BLaER1 treated with 17β-estradiol and CSF1 and Interleukin-3, amounts not matched to agents 10 nM and 100 nM (cell line): ENCODE results near the gene METAP1D.
"Not testable (repeated sequence)": the region's sequence is repeated elsewhere in the genome, so short reads cannot be mapped to it uniquely, and the experiment has no call there.

ENCODE experiments used
- H3K27ac ChIP-seq, 11 experiments: shearing (Covaris generic); formaldehyde crosslinking; 2 replicates each; pipeline ENCODE4 v1.8.1; 2022
- H3K27me3 ChIP-seq, 11 experiments: shearing (Covaris generic); formaldehyde crosslinking; 2 replicates each; pipeline ENCODE4 v1.8.1; 2022
- H3K36me3 ChIP-seq, 11 experiments: shearing (Covaris generic); formaldehyde crosslinking; 2 replicates each; pipeline ENCODE4 v1.8.1; 2022
- H3K4me1 ChIP-seq, 10 experiments: shearing (Covaris generic); formaldehyde crosslinking; 2 replicates each; pipeline ENCODE4 v1.8.1; 2022
- H3K4me2 ChIP-seq, 11 experiments: shearing (Covaris generic); formaldehyde crosslinking; 2 replicates each; pipeline ENCODE4 v1.8.1; 2022
- H3K4me3 ChIP-seq, 10 experiments: shearing (Covaris generic); formaldehyde crosslinking; 2 replicates each; pipeline ENCODE4 v1.8.1; 2022
- H3K9ac ChIP-seq, 11 experiments: shearing (Covaris generic); formaldehyde crosslinking; 2 replicates each; pipeline ENCODE4 v1.8.1; 2022
- H3K9me3 ChIP-seq, 11 experiments: shearing (Covaris generic); formaldehyde crosslinking; replicated peaks in 1 of 11; 2 replicates each; pipeline ENCODE4 v1.8.1; 2022
- H4K20me1 ChIP-seq, 11 experiments: shearing (Covaris generic); formaldehyde crosslinking; 2 replicates each; pipeline ENCODE4 v1.8.1; 2022
- Cebpa-rat ChIP-seq, 11 experiments: shearing (Covaris generic); IDR thresholded peaks; 2 replicates each; pipeline ENCODE4 v1.8.1; 2022

The METAP1D gene

DNA sequence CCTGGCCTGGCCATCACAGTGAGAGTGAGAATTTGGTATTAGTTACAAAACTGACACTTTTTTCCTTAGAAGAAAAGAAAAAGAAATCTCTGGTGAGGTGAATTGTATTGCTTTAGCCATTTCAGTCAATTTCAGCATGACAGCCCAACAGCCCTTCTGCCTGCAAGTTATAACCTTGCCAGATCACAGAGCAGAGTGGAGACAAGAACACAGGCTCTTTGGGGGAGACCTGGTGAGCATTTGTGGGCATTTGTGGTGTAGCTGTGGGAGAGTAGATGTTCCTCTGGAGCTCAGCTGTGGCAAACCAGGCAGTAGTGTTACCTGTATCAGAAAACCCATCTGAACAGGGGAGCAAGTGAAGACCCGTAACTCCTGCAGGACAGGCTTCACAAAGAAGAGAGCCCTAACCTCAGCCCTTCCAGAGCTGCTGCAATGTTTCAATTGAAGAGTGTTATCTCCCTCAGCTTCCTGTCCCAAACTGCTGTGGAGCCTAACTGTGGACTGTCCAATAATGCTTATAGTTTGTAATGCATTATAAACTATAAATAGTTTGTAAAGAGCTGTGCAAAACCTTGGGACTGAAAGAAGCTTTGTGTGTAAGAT is 62.8 kb downstream of the METAP1D start:
- Histone ChIP-seq H4K20me1 (no peaks in the 10 kb centered on the region), H3K27me3 (no peaks in the 10 kb centered on the region; a peak in 1 of 22 replicates), H3K4me1 (no peaks in the 10 kb centered on the region), H3K9ac (no peak overlapping the region), H3K27ac (no peak overlapping the region), H3K4me3 (no peak overlapping the region), H3K4me2 (no peak overlapping the region), H3K9me3 (no peaks in the 10 kb centered on the region), H3K36me3 (0 out of 22 replicates have a peak, but pooled peaks cover 0 to 4% (median 0%) of the 10 kb centered on the region in 11 experiments)
- TF ChIP-seq Cebpa-rat (IDR thresholded peaks at IDR 0.05): no peak

DNA sequence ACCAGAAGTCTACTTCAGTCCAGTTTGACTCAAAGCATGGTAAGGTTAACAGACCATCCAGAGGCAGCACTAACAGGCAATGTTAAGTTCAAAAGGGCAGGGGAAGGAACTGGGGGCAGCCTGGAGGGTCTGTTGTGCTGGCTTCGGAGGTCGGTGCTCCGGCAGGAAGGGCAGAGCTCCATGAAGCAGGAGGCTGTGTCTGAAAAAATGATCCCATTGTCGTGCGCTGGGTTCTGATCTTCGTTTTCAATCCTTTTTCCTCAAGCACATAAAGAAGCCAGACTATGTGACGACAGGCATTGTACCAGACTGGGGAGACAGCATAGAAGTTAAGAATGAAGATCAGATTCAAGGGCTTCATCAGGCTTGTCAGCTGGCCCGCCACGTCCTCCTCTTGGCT is 63.7 kb downstream of the METAP1D start:
- Histone ChIP-seq H3K27me3 (no peaks in the 10 kb centered on the region; a peak in 1 of 22 replicates), H3K27ac (no peak overlapping the region), H3K9me3 (no peaks in the 10 kb centered on the region), H4K20me1 (no peaks in the 10 kb centered on the region), H3K4me2 (no peak overlapping the region), H3K36me3 (0 out of 22 replicates have a peak, but pooled peaks cover 0 to 4% (median 0%) of the 10 kb centered on the region in 11 experiments), H3K9ac (no peak overlapping the region), H3K4me3 (no peak overlapping the region), H3K4me1 (no peaks in the 10 kb centered on the region)
- TF ChIP-seq Cebpa-rat (IDR thresholded peaks at IDR 0.05): no peak

DNA sequence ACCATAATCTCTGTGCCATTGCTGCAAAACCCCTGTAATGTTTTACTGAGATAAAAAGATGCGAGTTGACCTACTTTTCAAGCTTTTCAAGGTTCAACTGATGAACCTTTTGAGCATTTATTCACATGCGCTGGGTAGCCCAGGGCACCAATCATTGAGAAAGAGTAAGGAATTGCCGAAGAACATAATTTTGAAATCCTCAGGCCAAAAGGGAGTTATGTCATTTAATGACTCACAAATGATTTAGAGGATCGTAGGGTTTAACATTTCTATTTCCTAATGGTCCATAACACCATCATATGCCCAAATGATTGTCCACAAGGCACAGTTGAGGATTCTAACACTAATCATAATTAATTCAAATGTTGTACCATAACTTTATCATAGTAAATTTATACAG is 65.4 kb downstream of the METAP1D start:
- H3K4me1 ChIP-seq: no peaks in the 10 kb centered on the region
- no peak overlapping the region for H3K27ac ChIP-seq
- H3K4me2 ChIP-seq: no peak overlapping the region
- no peak overlapping the region for H3K4me3 ChIP-seq
- no peak overlapping the region for H3K9ac ChIP-seq
- TF ChIP-seq Cebpa-rat (IDR thresholded peaks at IDR 0.05): no peak
- no peaks in the 10 kb centered on the region for H3K9me3 ChIP-seq
- peaks cover 0 to 6% (median 0%) of the 10 kb centered on the region in 11 experiments; a peak in 1 of 22 replicates for H3K27me3 ChIP-seq
- no peaks in the 10 kb centered on the region for H4K20me1 ChIP-seq
- H3K36me3 ChIP-seq: 0 out of 22 replicates have a peak, but pooled peaks cover 0 to 4% (median 0%) of the 10 kb centered on the region in 11 experiments

DNA sequence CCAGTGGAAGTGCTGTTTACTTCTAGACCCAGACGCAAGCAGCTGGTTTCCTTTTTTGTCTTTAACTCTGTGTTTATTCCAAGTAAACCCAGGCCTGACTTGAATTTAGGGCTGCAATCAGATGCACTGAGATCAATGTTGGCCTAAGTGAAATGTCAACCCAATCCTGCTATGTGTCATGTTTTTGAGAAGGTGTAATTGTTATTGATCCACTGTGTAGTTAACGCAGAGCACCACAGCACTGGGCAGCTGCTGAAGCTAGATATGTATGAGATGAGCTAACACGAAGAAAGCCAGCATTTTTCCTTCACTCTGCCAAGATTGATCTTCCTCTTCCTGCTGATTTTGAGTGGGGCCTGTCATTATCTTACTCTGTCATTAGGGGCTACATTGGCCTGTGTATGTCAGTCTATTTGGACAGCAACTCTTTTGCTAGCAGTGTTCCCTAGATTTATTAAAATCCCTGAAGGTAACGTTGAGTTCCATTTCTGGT is 66.7 kb downstream of the METAP1D start:
- Histone ChIP-seq H3K9me3 (no peaks in the 10 kb centered on the region), H3K4me2 (no peak overlapping the region)
- TF ChIP-seq Cebpa-rat (IDR thresholded peaks at IDR 0.05): no peak

DNA sequence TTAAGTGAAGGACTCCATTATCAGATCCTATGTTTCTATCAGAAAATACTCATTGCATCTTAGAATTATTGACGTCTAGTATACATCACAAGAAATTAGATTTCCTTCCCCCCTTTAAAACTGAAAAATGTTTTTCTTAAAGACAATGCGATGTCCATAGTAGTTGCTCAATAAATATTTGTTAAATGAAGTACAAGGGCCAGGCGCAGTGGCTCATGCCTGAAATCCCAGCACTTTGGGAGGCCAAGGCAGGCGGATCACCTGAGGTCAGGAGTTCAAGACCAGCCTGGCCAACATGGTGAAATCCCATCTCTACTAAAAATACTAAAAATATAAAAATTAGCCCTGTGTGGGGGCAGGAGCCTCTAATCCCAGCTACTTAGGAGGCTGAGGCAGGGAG is 68.2 kb downstream of the METAP1D start:
- H3K4me2 ChIP-seq, H3K4me1 ChIP-seq, H3K9ac ChIP-seq, H3K36me3 ChIP-seq, H4K20me1 ChIP-seq, H3K9me3 ChIP-seq, H3K27ac ChIP-seq, H3K4me3 ChIP-seq: not testable (repeated sequence)
- H3K27me3 ChIP-seq: peaks cover 5 to 29% (median 19%) of the 10 kb centered on the region in 11 experiments; a peak in 20 of 22 replicates

More for the DNA sequence above, 66.7 kb downstream of the METAP1D start:
- Histone ChIP-seq H3K4me1 (no peaks in the 10 kb centered on the region), H4K20me1 (no peaks in the 10 kb centered on the region), H3K27me3 (peaks cover 0 to 14% (median 7%) of the 10 kb centered on the region in 11 experiments; a peak in 12 of 22 replicates), H3K4me3 (no peak overlapping the region), H3K9ac (no peak overlapping the region), H3K36me3 (0 out of 22 replicates have a peak, but pooled peaks cover 0 to 4% (median 0%) of the 10 kb centered on the region in 11 experiments), H3K27ac (no peak overlapping the region)

DNA sequence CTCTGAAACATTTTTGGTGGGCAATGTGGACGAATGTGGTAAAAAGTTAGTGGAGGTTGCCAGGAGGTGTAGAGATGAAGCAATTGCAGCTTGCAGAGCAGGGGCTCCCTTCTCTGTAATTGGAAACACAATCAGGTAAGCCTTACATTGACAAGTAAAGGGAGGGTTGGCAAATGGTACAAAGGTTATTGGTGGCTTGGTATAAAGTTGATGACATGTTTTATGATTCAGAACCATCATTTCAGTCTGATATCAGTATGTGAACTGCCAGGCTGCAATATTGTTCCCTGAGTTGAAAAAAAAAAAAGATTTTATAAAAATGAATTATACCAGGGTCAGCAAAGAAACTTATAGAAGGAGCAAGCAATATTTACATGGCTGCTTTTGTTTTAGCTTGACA is 71.2 kb downstream of the METAP1D start:
- Histone ChIP-seq H3K4me1 (no peaks in the 10 kb centered on the region), H4K20me1 (peaks cover 0 to 6% (median 0%) of the 10 kb centered on the region in 11 experiments; a peak in 2 of 22 replicates), H3K36me3 (peaks cover 0 to 3% (median 0%) of the 10 kb centered on the region in 11 experiments; a peak in 1 of 22 replicates), H3K27me3 (peaks cover 22 to 56% (median 46%) of the 10 kb centered on the region in 11 experiments), H3K27ac (no peak overlapping the region), H3K4me2 (no peak overlapping the region), H3K9ac (no peak overlapping the region), H3K4me3 (no peak overlapping the region), H3K9me3 (no peaks in the 10 kb centered on the region)
- no peak for TF ChIP-seq Cebpa-rat (IDR thresholded peaks at IDR 0.05)

DNA sequence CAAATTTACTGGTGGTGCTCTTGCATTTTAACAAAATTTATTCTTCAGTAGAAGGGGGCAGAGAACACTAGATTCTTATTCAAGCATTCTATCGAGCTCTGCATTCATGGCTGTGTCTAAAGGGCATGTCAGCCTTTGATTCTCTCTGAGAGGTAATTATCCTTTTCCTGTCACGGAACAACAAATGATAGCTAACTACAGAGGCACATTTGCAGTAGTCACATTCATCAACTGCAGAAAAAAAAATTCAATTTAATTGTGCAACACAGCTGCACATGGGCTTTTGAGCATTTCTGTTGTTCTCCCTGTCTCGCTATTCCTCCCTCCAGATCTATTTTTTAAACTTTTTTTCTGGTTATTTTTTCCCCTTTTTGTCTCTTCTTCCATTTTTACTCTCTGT is 72.5 kb downstream of the METAP1D start:
- Histone ChIP-seq H3K4me3 (no peak overlapping the region), H3K9me3 (no peaks in the 10 kb centered on the region), H3K9ac (no peak overlapping the region), H3K36me3 (no peaks in the 10 kb centered on the region; a peak in 1 of 22 replicates), H3K4me1 (no peaks in the 10 kb centered on the region), H3K27ac (no peak overlapping the region), H4K20me1 (peaks cover 0 to 8% (median 0%) of the 10 kb centered on the region in 11 experiments; a peak in 3 of 22 replicates), H3K4me2 (no peak overlapping the region), H3K27me3 (peaks cover 35 to 70% (median 60%) of the 10 kb centered on the region in 11 experiments)
- no peak for TF ChIP-seq Cebpa-rat (IDR thresholded peaks at IDR 0.05)

DNA sequence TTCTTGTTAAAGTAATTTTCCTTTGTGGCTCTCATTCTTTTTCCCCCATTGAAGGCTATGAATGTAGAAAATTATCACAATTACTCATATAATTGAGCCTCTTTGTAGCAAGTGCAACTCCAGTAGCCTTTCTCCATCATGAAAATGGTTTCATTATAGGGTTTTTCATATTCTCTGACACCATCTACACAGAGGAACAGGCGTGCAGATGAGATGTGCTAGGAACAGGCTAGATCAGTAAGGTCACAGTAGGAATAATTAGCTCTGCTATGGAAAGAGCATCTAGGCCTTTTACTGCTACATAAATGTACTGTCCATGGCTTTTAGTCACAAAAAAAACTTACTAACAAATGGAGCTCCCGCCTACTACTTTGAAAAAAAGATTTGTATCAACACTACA is 73.0 kb downstream of the METAP1D start:
- Histone ChIP-seq H3K27me3 (peaks cover 39 to 74% (median 64%) of the 10 kb centered on the region in 11 experiments), H4K20me1 (peaks cover 0 to 8% (median 0%) of the 10 kb centered on the region in 11 experiments; a peak in 3 of 22 replicates), H3K9me3 (no peaks in the 10 kb centered on the region), H3K36me3 (no peaks in the 10 kb centered on the region; a peak in 1 of 22 replicates), H3K4me2 (no peak overlapping the region), H3K27ac (no peak overlapping the region), H3K9ac (no peak overlapping the region), H3K4me3 (no peak overlapping the region), H3K4me1 (no peaks in the 10 kb centered on the region)
- TF ChIP-seq Cebpa-rat (IDR thresholded peaks at IDR 0.05): no peak

DNA sequence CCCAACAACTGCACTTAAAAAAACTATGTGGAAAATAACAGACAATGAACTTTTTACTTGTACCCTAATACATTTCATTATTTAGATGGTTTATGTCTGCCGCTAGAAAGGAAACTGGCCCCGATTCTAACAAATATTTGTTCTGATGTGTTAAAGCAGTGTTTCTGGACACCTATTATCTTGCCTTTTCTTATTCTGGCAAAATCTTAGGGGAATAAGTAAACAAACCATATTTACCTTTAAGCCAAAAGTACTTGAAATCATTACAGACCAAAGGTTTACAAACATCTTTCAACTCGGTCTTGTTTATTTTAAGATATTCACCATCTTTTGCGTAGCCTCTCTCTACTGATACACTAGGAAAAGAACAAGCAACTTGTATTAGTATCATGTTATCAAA is 73.8 kb downstream of the METAP1D start:
- no peak for TF ChIP-seq Cebpa-rat (IDR thresholded peaks at IDR 0.05)
- no peak overlapping the region for H3K4me2 ChIP-seq
- H3K4me1 ChIP-seq: no peaks in the 10 kb centered on the region
- H3K4me3 ChIP-seq: no peak overlapping the region
- no peak overlapping the region for H3K27ac ChIP-seq
- H3K9ac ChIP-seq: no peak overlapping the region
- peaks cover 47 to 82% (median 72%) of the 10 kb centered on the region in 11 experiments for H3K27me3 ChIP-seq
- H3K9me3 ChIP-seq: no peaks in the 10 kb centered on the region
- no peaks in the 10 kb centered on the region; a peak in 1 of 22 replicates for H3K36me3 ChIP-seq
- peaks cover 0 to 10% (median 2%) of the 10 kb centered on the region in 11 experiments; a peak in 8 of 22 replicates for H4K20me1 ChIP-seq
